CD4-positive, alpha-beta memory T cell (primary cell): Measurements from ENCODE around the gene BPIFB1. TPM values are rescaled to one million over a fixed set of nuclear protein-coding genes. Genes with fewer than 3 reads are reported as not detected.
A peak's percentile ranks its signal among the peaks of the same experiment; 100 is the strongest.

Source experiments
- CTCF ChIA-PET: fragments of 350-600 bp; sonication (Branson Sonifier 250); formaldehyde crosslinking; loops from one replicate; lab custom pipeline; 2021; ENCODE audit warnings: inconsistent platforms; ENCODE audit not compliant: partially characterized antibody; lab: Charles Lee
- POLR2A ChIA-PET: fragments of 350-600 bp; sonication (Branson Sonifier 250); formaldehyde crosslinking; loops from one replicate; lab custom pipeline; 2021; ENCODE audit not compliant: partially characterized antibody; lab: Charles Lee
- DNase-seq, 5 donors: peaks; one replicate each; pipeline versions ENCODE4 v3.0.0 to v3.0.0-alpha.2; 2020 to 2022; ENCODE audit warnings: mixed read lengths in 1 of 5
- H3K27ac ChIP-seq: one replicate; pipeline ENCODE4 v1.7.0; 2013; ENCODE audit warnings: low read depth, low read length
- H3K27me3 ChIP-seq: 2 replicates; pipeline ENCODE4 v1.7.0; 2013; ENCODE audit warnings: mild to moderate bottlenecking, low read length, moderate library complexity; ENCODE audit not compliant: insufficient read depth
- H3K36me3 ChIP-seq: 2 replicates; pipeline ENCODE4 v1.7.0; 2013; ENCODE audit warnings: mild to moderate bottlenecking, low read length, moderate library complexity; ENCODE audit not compliant: insufficient read depth
- H3K4me1 ChIP-seq: 2 replicates; pipeline ENCODE4 v1.7.0; 2013; ENCODE audit warnings: mild to moderate bottlenecking, low read length, moderate library complexity; ENCODE audit not compliant: insufficient read depth
- H3K4me3 ChIP-seq, 2 donors: one replicate each; pipeline ENCODE4 v1.7.0; 2013; ENCODE audit warnings: low read length in 2 of 2, mild to moderate bottlenecking in 1 of 2
- H3K9me3 ChIP-seq, 2 donors: one replicate each; pipeline ENCODE4 v1.7.0; 2013; ENCODE audit warnings: low read length in 2 of 2, control low read depth in 1 of 2; ENCODE audit not compliant: control insufficient read depth in 1 of 2
- H3K27ac Mint-ChIP-seq, 7 donors: one replicate each; pipeline ENCODE4 v1.8.0; 2020 to 2021; ENCODE audit warnings: mixed read lengths in 7 of 7, mild to moderate bottlenecking in 6 of 7, inconsistent platforms in 3 of 7, moderate library complexity in 3 of 7
- H3K27me3 Mint-ChIP-seq, 2 donors: one replicate each; pipeline ENCODE4 v1.8.0; 2020 to 2021; ENCODE audit warnings: mixed read lengths in 2 of 2
- H3K36me3 Mint-ChIP-seq, 2 donors: one replicate each; pipeline ENCODE4 v1.8.0; 2020 to 2021; ENCODE audit warnings: mixed read lengths in 2 of 2, inconsistent platforms in 1 of 2, mild to moderate bottlenecking in 1 of 2
- H3K4me1 Mint-ChIP-seq, 4 donors: one replicate each; pipeline ENCODE4 v1.8.0; 2020 to 2021; ENCODE audit warnings: mixed read lengths in 4 of 4, mild to moderate bottlenecking in 1 of 4
- H3K4me3 Mint-ChIP-seq, 8 donors: one replicate each; pipeline ENCODE4 v1.8.0; 2020 to 2021; ENCODE audit warnings: mixed read lengths in 8 of 8, mild to moderate bottlenecking in 7 of 8, moderate library complexity in 6 of 8, inconsistent platforms in 3 of 8
- H3K9me3 Mint-ChIP-seq, 8 donors: one replicate each; pipeline ENCODE4 v1.8.0; 2020 to 2021; ENCODE audit warnings: mixed read lengths in 8 of 8, mild to moderate bottlenecking in 5 of 8, inconsistent platforms in 3 of 8, moderate library complexity in 1 of 8
- intact Hi-C: fragments of 100-400 bp; cut with micrococcal nuclease; formaldehyde crosslinking; loops from one replicate; pipeline ENCODE4 v1.15.1; 2023
- polyA plus RNA-seq, 2 donors: library from polyadenylated mRNA; unstranded; fragments of 300-500 nt; fragmentation: Illumina TruSeq; gene quantifications; one replicate each; pipeline ENCODE4 v1.2.3, GENCODE V29; 2021
- total RNA-seq, 2 experiments: library from RNA; stranded (reverse); gene quantifications; one replicate each; pipeline ENCODE4 v1.2.3, GENCODE V29; 2021

BPIFB1 gene
- total and polyA plus RNA-seq, 4 experiments from 2014 or later: not detected

- intact Hi-C loops: no loop called here
- POLR2A ChIA-PET: no interaction called here
- H3K27ac ChIP-seq: no peak overlapping the region
Measured at GRCh38 chr20:33313686-33314314, 30.8 kb downstream of the BPIFB1 start.

GRCh38 chr20:33316343-33316742 is 33.3 kb downstream of the BPIFB1 start:
- H3K27me3 Mint-ChIP-seq: peaks cover 1 to 12% of the 10 kb centered on the region in 2 donors
- no peaks in the 10 kb centered on the region for H3K36me3 Mint-ChIP-seq
- CTCF ChIA-PET: no interaction called here
- H3K27ac Mint-ChIP-seq: peak overlapping the region in 1 of 7 donors; percentile 36
- Histone ChIP-seq H3K9me3 (no peaks in the 10 kb centered on the region), H3K4me1 (no peaks in the 10 kb centered on the region), H3K27ac (no peak overlapping the region), H3K4me3 (no peak overlapping the region), H3K36me3 (no peaks in the 10 kb centered on the region), H3K27me3 (no peaks in the 10 kb centered on the region)
- H3K4me3 Mint-ChIP-seq: no peak overlapping the region
- DNase-seq: no peak
- intact Hi-C loops: no loop called here
- POLR2A ChIA-PET: no interaction called here
- H3K9me3 Mint-ChIP-seq: peaks cover 0 to 2% (median 0%) of the 10 kb centered on the region in 8 donors
- no peaks in the 10 kb centered on the region for H3K4me1 Mint-ChIP-seq

More at GRCh38 chr20:33313686-33314314, 30.8 kb downstream of the BPIFB1 start:
- Mint-ChIP-seq H3K4me1 (peaks cover 0 to under 1% (median 0%) of the 10 kb centered on the region in 4 donors), H3K27ac (no peak overlapping the region), H3K9me3 (no peaks in the 10 kb centered on the region), H3K36me3 (no peaks in the 10 kb centered on the region), H3K4me3 (no peak overlapping the region), H3K27me3 (peaks cover 2 to 5% of the 10 kb centered on the region in 2 donors)
- Histone ChIP-seq H3K36me3 (no peaks in the 10 kb centered on the region), H3K4me1 (no peaks in the 10 kb centered on the region), H3K9me3 (no peaks in the 10 kb centered on the region), H3K27me3 (no peaks in the 10 kb centered on the region), H3K4me3 (no peak overlapping the region)
- CTCF ChIA-PET: interaction anchor here (0.6 to 1.1 kb wide), 3 partner anchors 10 to 279 kb away, joined by 3 to 4 read pairs (median 3); no protein-coding TSS in a partner anchor
- DNase-seq: no peak

- CTCF ChIA-PET: no interaction called here
- no peak for DNase-seq
- Mint-ChIP-seq H3K27ac (peak overlapping the region in 2 of 7 donors; percentile 36 to 73), H3K36me3 (no peaks in the 10 kb centered on the region), H3K4me1 (no peaks in the 10 kb centered on the region), H3K9me3 (peaks cover 0 to 2% (median 0%) of the 10 kb centered on the region in 8 donors), H3K4me3 (no peak overlapping the region), H3K27me3 (peaks cover 1 to 15% of the 10 kb centered on the region in 2 donors)
- Histone ChIP-seq H3K9me3 (no peaks in the 10 kb centered on the region), H3K27me3 (no peaks in the 10 kb centered on the region), H3K36me3 (no peaks in the 10 kb centered on the region), H3K4me3 (no peak overlapping the region), H3K27ac (no peak overlapping the region), H3K4me1 (no peaks in the 10 kb centered on the region)
- POLR2A ChIA-PET: no interaction called here
- intact Hi-C loops: no loop called here
Measured at GRCh38 chr20:33316958-33317357, 33.9 kb downstream of the BPIFB1 start.

- Histone ChIP-seq H3K27ac (no peak overlapping the region), H3K4me3 (no peak overlapping the region), H3K36me3 (no peaks in the 10 kb centered on the region), H3K4me1 (no peaks in the 10 kb centered on the region), H3K9me3 (no peaks in the 10 kb centered on the region), H3K27me3 (no peaks in the 10 kb centered on the region)
- CTCF ChIA-PET: no interaction called here
- Mint-ChIP-seq H3K9me3 (peaks cover 0 to 2% (median 0%) of the 10 kb centered on the region in 8 donors), H3K36me3 (no peaks in the 10 kb centered on the region), H3K4me3 (no peak overlapping the region), H3K27ac (peak overlapping the region in 2 of 7 donors; percentile 19 to 51), H3K4me1 (no peaks in the 10 kb centered on the region), H3K27me3 (peaks cover 1 to 19% of the 10 kb centered on the region in 2 donors)
- POLR2A ChIA-PET: no interaction called here
- no peak for DNase-seq
- intact Hi-C loops: no loop called here
Measured at GRCh38 chr20:33317424-33318095, 34.5 kb downstream of the BPIFB1 start.

GRCh38 chr20:33318096-33318429 is 35.0 kb downstream of the BPIFB1 start:
- Mint-ChIP-seq H3K4me3 (no peak overlapping the region), H3K4me1 (no peaks in the 10 kb centered on the region), H3K27me3 (peaks cover 1 to 20% of the 10 kb centered on the region in 2 donors), H3K9me3 (peaks cover 0 to 2% (median 0%) of the 10 kb centered on the region in 8 donors), H3K27ac (no peak overlapping the region), H3K36me3 (peaks cover 0 to 3% of the 10 kb centered on the region in 2 donors)
- no peak overlapping the region for H3K27ac ChIP-seq
- H3K4me1 ChIP-seq: no peaks in the 10 kb centered on the region
- H3K4me3 ChIP-seq: no peak overlapping the region
- no peaks in the 10 kb centered on the region for H3K9me3 ChIP-seq
- intact Hi-C loops: no loop called here
- CTCF ChIA-PET: no interaction called here
- H3K36me3 ChIP-seq: no peaks in the 10 kb centered on the region
- POLR2A ChIA-PET: no interaction called here
- DNase-seq: no peak
- H3K27me3 ChIP-seq: no peaks in the 10 kb centered on the region

- Mint-ChIP-seq H3K36me3 (peaks cover 0 to 4% of the 10 kb centered on the region in 2 donors), H3K9me3 (peaks cover 0 to 2% (median 0%) of the 10 kb centered on the region in 8 donors), H3K4me3 (no peak overlapping the region), H3K27ac (no peak overlapping the region), H3K4me1 (no peaks in the 10 kb centered on the region), H3K27me3 (peaks cover 1 to 20% of the 10 kb centered on the region in 2 donors)
- no peak for DNase-seq
- intact Hi-C loops: no loop called here
- no peaks in the 10 kb centered on the region for H3K36me3 ChIP-seq
- H3K27me3 ChIP-seq: no peaks in the 10 kb centered on the region
- H3K9me3 ChIP-seq: no peaks in the 10 kb centered on the region
- H3K27ac ChIP-seq: no peak overlapping the region
- H3K4me3 ChIP-seq: no peak overlapping the region
- H3K4me1 ChIP-seq: no peaks in the 10 kb centered on the region
- ChIA-PET CTCF (no interaction called here), POLR2A (no interaction called here)
Measured at GRCh38 chr20:33320006-33320405, 37.0 kb downstream of the BPIFB1 start.

GRCh38 chr20:33322456-33322855 is 39.4 kb downstream of the BPIFB1 start:
- Mint-ChIP-seq H3K36me3 (peaks cover 0 to 4% of the 10 kb centered on the region in 2 donors), H3K27me3 (peaks cover 0 to 20% of the 10 kb centered on the region in 2 donors), H3K27ac (no peak overlapping the region), H3K4me1 (no peaks in the 10 kb centered on the region), H3K9me3 (peaks cover 0 to 2% (median 0%) of the 10 kb centered on the region in 8 donors), H3K4me3 (no peak overlapping the region)
- no peak for DNase-seq
- POLR2A ChIA-PET: no interaction called here
- CTCF ChIA-PET: no interaction called here
- Histone ChIP-seq H3K4me1 (no peaks in the 10 kb centered on the region), H3K4me3 (no peak overlapping the region), H3K9me3 (no peaks in the 10 kb centered on the region), H3K27ac (no peak overlapping the region), H3K36me3 (no peaks in the 10 kb centered on the region), H3K27me3 (no peaks in the 10 kb centered on the region)
- intact Hi-C loops: no loop called here
